OCI-LY7 (cell line): Measurements from ENCODE around the gene PPAN. TPM values are rescaled to one million over a fixed set of nuclear protein-coding genes. Genes with fewer than 3 reads are reported as not detected.

Experiments used
- BruUV-seq: library from RNA; stranded (reverse); fragments of 400-500 nt; replicated peaks from 2 replicates; lab custom pipeline; 2021; lab: Mats Ljungman, UMichigan
- CTCF ChIA-PET: fragments of 300-600 bp; sonication (Branson Sonifier 250); formaldehyde crosslinking; loops from one replicate; lab custom pipeline; 2022; ENCODE audit warnings: antibody characterized with exemption; ENCODE audit not compliant: unreplicated experiment; lab: Charles Lee
- POLR2A ChIA-PET: fragments of 300-600 bp; sonication (Branson Sonifier 250); formaldehyde crosslinking; loops from one replicate; lab custom pipeline; 2022; ENCODE audit warnings: antibody characterized with exemption; lab: Charles Lee
- DNase-seq: peaks from one replicate; pipeline ENCODE4 v3.0.0-alpha.2; 2015; ENCODE audit warnings: low spot score
- H2AFZ ChIP-seq: fragments of 200-600 bp; sonication (generic), shearing (Covaris generic); 2 replicates; pipeline ENCODE4 v1.6.1; 2014; ENCODE audit warnings: mild to moderate bottlenecking, antibody characterized with exemption, low read length, moderate library complexity
- H3K27ac ChIP-seq: fragments of 200-600 bp; sonication (generic); 2 replicates; pipeline ENCODE4 v1.5.1; 2014; ENCODE audit warnings: mixed run types, low read depth, mild to moderate bottlenecking, moderate library complexity, low read length, inconsistent platforms; ENCODE audit not compliant: poor library complexity, severe bottlenecking
- H3K36me3 ChIP-seq: fragments of 200-600 bp; sonication (generic); 2 replicates; pipeline ENCODE4 v1.6.1; 2014; ENCODE audit warnings: mild to moderate bottlenecking, antibody characterized with exemption, low read length, moderate library complexity, mixed read lengths; ENCODE audit not compliant: insufficient read depth
- H3K4me1 ChIP-seq: fragments of 200-600 bp; sonication (generic); 2 replicates; pipeline ENCODE4 v1.5.1; 2014; ENCODE audit warnings: mild to moderate bottlenecking, low read length; ENCODE audit not compliant: insufficient read depth, poor library complexity, severe bottlenecking
- H3K4me2 ChIP-seq: fragments of 200-600 bp; sonication (generic); 2 replicates; pipeline ENCODE4 v1.6.1; 2014; ENCODE audit warnings: mild to moderate bottlenecking, low read length
- H3K4me3 ChIP-seq: fragments of 200-600 bp; sonication (generic); 2 replicates; pipeline ENCODE4 v1.5.1; 2014; ENCODE audit warnings: mild to moderate bottlenecking, low read depth, low read length; ENCODE audit not compliant: poor library complexity, severe bottlenecking
- H3K79me2 ChIP-seq: fragments of 200-600 bp; sonication (generic); 2 replicates; pipeline ENCODE4 v1.6.1; 2016; ENCODE audit warnings: low read depth, mild to moderate bottlenecking, low read length, moderate library complexity, mixed read lengths; ENCODE audit not compliant: insufficient read depth
- H3K9me2 ChIP-seq: fragments of 200-600 bp; sonication (generic); 2 replicates; pipeline ENCODE4 v1.6.1; 2016; ENCODE audit warnings: mild to moderate bottlenecking, low read length, mixed read lengths; ENCODE audit not compliant: insufficient read depth
- H3K9me3 ChIP-seq: fragments of 200-600 bp; sonication (generic); 2 replicates; pipeline ENCODE4 v1.6.1; 2014; ENCODE audit warnings: mild to moderate bottlenecking, mixed run types, low read length, mixed read lengths
- H4K20me1 ChIP-seq: fragments of 200-600 bp; sonication (generic); 2 replicates; pipeline ENCODE4 v1.6.1; 2014; ENCODE audit warnings: mild to moderate bottlenecking, antibody characterized with exemption, low read length, moderate library complexity, mixed read lengths; ENCODE audit not compliant: insufficient read depth
- CTCF ChIP-seq: fragments of 200-600 bp; sonication (generic); conservative IDR thresholded peaks from 2 replicates; pipeline ENCODE4 v1.5.1; 2014; ENCODE audit warnings: mild to moderate bottlenecking, antibody characterized with exemption, low read length, moderate library complexity, mixed read lengths
- EZH2phosphoT487 ChIP-seq: fragments of 200-600 bp; sonication (generic); IDR thresholded peaks from 2 replicates; pipeline ENCODE4 v1.6.1; 2018; ENCODE audit warnings: low read depth, borderline replicate concordance, mild to moderate bottlenecking, mixed run types, antibody characterized with exemption, low read length, moderate library complexity, mixed read lengths
- intact Hi-C: fragments of 100-400 bp; cut with micrococcal nuclease; formaldehyde crosslinking; loops from one replicate; pipeline ENCODE4 v1.10.0; 2022; ENCODE audit not compliant: unreplicated experiment
- total RNA-seq, 2 experiments: library from RNA; depleted of rRNA in 1 of 2; stranded (reverse); fragments of >200 nt in 1 of 2; shearing (Covaris generic) in 1 of 2; gene quantifications; 2 replicates each; pipeline ENCODE4 v1.2.3, GENCODE V29; 2014 to 2022

Gene PPAN
- total RNA-seq, 2 experiments from 2014 or later: 77.1 to 116 TPM

GRCh38 chr19:10110076-10110971 lies 4.2 kb downstream of the PPAN start:
- CTCF ChIA-PET: no interaction called here
- no peaks in the 10 kb centered on the region for H4K20me1 ChIP-seq
- POLR2A ChIA-PET: no interaction called here
- H3K9me2 ChIP-seq: no peaks in the 10 kb centered on the region
- peaks cover 83% of the 10 kb centered on the region for H3K36me3 ChIP-seq
- peaks cover 44% of the 10 kb centered on the region for H3K4me1 ChIP-seq
- no peaks in the 10 kb centered on the region for H3K9me3 ChIP-seq
- no peak overlapping the region for H3K27ac ChIP-seq
- no peak for DNase-seq
- H3K4me2 ChIP-seq: no peak overlapping the region
- no peak overlapping the region for H2AFZ ChIP-seq
- BruUV-seq: no TSS peak
- no peak overlapping the region for H3K4me3 ChIP-seq
- H3K79me2 ChIP-seq: peaks cover 32% of the 10 kb centered on the region
- intact Hi-C loops: loop anchor here (5.0 kb wide), 1 partner anchor 178 kb away; no protein-coding TSS in a partner anchor
- TF ChIP-seq EZH2phosphoT487: no peak
- no peak for TF ChIP-seq CTCF

GRCh38 chr19:10110972-10111317 lies 4.8 kb downstream of the PPAN start:
- no peak for DNase-seq
- intact Hi-C loops: loop anchor here (5.0 kb wide), 1 partner anchor 179 kb away; no protein-coding TSS in a partner anchor
- no peaks in the 10 kb centered on the region for H3K9me3 ChIP-seq
- H3K4me1 ChIP-seq: peaks cover 38% of the 10 kb centered on the region
- H2AFZ ChIP-seq: no peak overlapping the region
- peak overlapping the region; percentile 28; the same call in 1 of the 2 replicates for H3K4me2 ChIP-seq
- ChIA-PET POLR2A (no interaction called here), CTCF (no interaction called here)
- no peaks in the 10 kb centered on the region for H3K9me2 ChIP-seq
- TF ChIP-seq EZH2phosphoT487 (no peak), CTCF (no peak)
- H3K4me3 ChIP-seq: no peak overlapping the region
- H3K79me2 ChIP-seq: peaks cover 32% of the 10 kb centered on the region
- TSS peak; percentile 56 for BruUV-seq
- peaks cover 89% of the 10 kb centered on the region for H3K36me3 ChIP-seq
- no peaks in the 10 kb centered on the region for H4K20me1 ChIP-seq
- H3K27ac ChIP-seq: peak overlapping the region; percentile 30

GRCh38 chr19:10111405-10111811 lies 5.2 kb downstream of the PPAN start, which contains the start of gene P2RY11:
Gene P2RY11 (plus strand): TSS chr19:10111693. CDS start chr19:10111722, 29 bp downstream.
- DNase-seq: no peak
- Histone ChIP-seq H3K79me2 (peaks cover 31% of the 10 kb centered on the region), H2AFZ (no peak within 1 kb of the TSS), H4K20me1 (no peaks in the 10 kb centered on the region), H3K4me2 (peak within 1 kb of the TSS; percentile 28; the same call in 1 of the 2 replicates), H3K9me2 (no peaks in the 10 kb centered on the region), H3K9me3 (no peaks in the 10 kb centered on the region), H3K27ac (peak within 1 kb of the TSS; percentile 55), H3K4me3 (no peak within 1 kb of the TSS), H3K36me3 (peaks cover 94% of the 10 kb centered on the region), H3K4me1 (peaks cover 37% of the 10 kb centered on the region)
- ChIA-PET CTCF (no interaction called here), POLR2A (interaction anchor here (0.7 kb wide), 1 partner anchor 19 kb away, joined by 3 read pairs; no protein-coding TSS in a partner anchor)
- BruUV-seq: no TSS peak
- TF ChIP-seq CTCF (no peak), EZH2phosphoT487 (no peak)
- intact Hi-C loops: loop anchor here (5.0 kb wide), 1 partner anchor 179 kb away; no protein-coding TSS in a partner anchor
